ENCODE measurements around the gene COL4A2.

Gene COL4A2

GRCh38 chr13:110322126-110322827 is 15.2 kb downstream of the COL4A2 start:
- DNase-seq (ENCODE audit: low read depth, low spot score): no peak

DNA sequence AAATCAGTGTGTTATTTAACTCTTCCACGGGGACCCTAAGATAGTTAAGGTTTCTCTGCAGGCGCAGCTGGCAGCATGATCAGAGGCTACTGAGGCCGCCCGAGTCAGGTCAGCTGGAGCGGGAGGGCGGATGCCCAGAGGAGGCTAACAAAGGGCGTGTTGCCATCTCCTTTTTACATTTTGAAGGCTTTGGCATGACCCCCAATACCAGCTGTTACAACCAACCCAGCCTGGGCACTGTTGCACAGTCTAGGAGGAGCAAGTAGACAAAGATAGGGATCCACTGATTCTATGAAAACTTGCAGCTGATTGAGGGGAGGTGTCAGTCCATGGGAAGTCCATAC is 15.7 kb downstream of the COL4A2 start:
- DNase-seq (ENCODE audit: low read depth, low spot score): no peak

GRCh38 chr13:110323172-110323891 is 16.2 kb downstream of the COL4A2 start:
- peak; percentile 91 for DNase-seq (ENCODE audit: low read depth, low spot score)

DNA sequence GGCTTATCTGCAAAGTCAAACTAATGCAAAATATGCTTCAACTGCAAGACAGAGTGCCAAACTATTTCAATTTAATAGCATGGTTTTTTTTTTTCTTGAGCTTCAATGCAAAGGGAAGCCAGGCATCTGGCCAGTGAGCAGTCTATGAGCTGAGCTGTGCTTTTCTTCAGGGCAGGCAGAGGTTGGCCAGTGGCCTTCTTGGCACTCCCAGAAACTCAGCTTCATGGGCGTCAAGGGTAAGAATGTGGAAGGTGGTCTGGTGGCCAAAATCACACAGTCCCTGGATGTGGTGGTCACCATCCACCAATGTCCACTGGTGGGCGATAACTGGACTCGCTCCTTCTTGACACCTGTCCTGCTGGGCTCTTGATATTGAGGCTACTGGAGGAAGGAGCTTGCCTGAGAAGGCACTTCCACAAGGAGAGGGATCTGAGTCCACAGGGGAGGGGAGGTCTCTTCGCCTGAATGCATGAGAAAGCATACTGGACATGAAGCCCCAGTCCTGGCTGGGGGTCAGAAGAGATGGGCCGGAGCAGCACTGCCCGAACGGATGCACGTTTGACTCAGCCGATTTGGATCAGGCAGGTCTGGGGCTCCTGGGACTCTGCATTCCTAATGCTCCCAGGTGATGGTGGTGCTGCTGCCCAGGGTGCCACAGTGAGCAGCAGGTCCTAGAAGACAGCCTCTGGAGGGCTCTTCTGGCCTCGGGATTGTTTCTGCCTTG is 17.1 kb downstream of the COL4A2 start:
- no peak for DNase-seq (ENCODE audit: low read depth, low spot score)

- DNase-seq (ENCODE audit: low read depth, low spot score): no peak
Observed at GRCh38 chr13:110326263-110326904, 19.3 kb downstream of the COL4A2 start.

DNA sequence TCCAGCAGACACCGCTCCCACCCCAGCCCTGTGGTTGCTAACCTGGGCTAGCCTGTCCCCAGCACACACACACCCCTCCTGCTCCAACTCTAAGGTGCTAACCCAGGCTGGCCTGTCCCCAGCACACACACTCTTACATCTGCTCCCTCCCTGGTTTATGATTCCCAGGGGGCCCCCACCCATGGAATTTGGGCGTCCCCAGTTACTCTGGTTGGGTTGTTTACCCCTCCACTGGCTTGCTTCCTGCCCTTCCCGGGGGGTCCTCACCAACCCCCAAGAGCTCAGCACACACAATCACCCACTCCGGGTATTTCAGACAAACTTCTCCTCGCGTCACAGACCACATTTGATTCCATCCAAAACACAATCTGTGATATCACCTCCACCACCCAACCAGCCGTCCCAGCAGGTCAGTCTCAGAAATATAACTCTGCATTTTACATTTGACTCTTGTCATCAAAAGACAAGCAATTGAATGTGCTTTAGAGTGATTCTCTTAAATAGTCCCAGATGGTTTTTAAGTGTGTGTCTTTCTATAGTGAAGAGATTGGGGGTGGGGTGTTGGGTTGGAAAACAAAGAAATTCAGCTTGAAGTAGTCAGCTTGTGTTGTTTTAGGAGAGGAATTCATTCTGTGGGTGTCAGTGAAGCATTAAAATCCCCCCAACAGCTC is 20.1 kb downstream of the COL4A2 start:
- DNase-seq (ENCODE audit: low read depth, low spot score): no peak

GRCh38 chr13:110328573-110328972 is 21.5 kb downstream of the COL4A2 start:
- no peak for DNase-seq (ENCODE audit: low read depth, low spot score)

DNA sequence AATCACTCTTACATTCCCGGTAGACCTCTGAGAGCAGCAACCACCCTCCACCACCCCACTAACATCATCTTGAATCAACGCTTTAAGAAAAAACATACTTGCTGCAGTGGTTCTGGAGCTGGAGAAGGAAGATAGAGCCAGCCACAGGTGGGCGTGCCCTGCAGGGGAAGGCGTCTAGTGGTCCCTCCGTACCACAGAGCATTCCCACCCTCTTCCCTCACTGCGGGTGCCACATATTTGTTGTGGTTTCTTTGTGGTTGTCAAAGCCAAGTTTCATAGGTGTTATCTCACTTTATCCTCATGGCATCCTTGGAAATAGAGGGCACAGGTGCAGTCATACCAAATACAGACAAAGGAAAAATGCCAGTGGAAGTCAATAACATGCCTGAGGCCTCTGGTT is 22.2 kb downstream of the COL4A2 start:
- DNase-seq (ENCODE audit: low read depth, low spot score): no peak

DNA sequence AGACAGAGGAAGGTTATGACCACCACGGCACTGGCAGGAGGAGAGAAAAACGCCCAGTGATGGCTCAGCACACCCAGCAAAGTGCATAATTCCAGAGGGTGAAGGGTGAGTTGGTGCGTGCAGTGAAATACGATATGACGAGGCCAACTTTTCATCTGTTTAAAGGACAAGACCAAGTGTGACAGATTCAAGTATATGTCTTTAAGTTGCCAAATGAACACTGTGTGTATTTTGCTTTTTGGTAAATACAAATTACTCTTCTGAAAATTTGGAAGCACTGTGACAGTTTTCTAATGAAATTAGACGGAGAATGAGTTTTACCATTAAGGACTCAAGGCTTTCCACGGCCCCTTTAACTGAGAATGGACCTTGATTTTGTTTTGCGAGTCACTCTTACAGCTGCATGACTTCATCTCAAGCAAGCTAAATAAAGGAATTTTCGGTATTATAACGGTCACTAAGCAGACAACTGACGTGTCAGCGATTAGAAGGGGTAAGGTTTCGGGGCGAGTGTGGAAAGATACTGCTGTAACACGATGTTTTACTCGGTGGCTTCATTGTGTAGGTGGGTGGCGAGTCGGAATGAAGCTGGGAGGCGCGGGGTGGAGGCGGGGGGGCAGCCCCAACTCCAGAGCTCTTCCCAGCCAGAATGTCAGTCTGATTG is 22.8 kb downstream of the COL4A2 start:
- no peak for DNase-seq (ENCODE audit: low read depth, low spot score)

GRCh38 chr13:110330491-110331011 is 23.5 kb downstream of the COL4A2 start:
- DNase-seq (ENCODE audit: low read depth, low spot score): no peak

DNA sequence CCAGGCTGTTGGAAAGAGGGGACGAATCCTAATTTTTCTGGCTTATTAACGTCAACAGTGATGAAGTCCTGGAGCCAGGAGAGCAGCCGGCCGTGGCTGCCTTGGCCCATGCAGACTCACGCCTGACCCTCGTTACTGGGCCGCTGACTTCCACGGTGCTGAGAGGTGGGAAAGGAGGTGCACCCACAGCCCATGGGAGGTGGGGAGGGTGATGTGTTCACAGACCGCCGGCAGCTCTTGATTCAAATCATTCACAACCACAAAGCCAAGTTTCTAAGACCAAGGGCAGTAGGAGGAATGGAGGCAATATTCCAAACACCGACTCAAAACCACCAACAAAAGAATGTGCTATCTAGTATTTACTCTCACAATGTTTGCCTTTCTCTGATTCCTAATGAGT is 24.3 kb downstream of the COL4A2 start:
- DNase-seq (ENCODE audit: low read depth, low spot score): no peak

DNA sequence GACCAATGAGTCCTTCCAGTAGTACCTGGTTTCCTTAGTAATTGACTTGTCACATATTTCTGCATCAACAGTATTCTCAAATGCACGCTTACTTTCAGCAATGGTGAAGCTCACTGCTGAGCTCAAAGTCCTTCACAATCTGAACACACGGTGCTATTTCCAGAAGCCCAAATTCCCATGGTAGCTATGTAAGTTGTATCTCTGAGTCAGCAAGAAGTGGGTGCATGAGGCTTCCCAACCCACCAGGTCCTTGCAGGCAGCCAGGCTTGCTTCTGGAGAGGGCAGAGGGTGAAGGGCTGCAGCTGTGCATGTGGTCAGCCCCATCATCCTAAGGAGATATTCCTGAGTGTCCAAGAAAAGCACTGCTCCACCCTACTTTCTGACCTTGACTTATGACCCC is 25.7 kb downstream of the COL4A2 start:
- DNase-seq (ENCODE audit: low read depth, low spot score): no peak

GRCh38 chr13:110333837-110334236 is 26.8 kb downstream of the COL4A2 start:
- DNase-seq (ENCODE audit: low read depth, low spot score): no peak

GRCh38 chr13:110334256-110334655 is 27.2 kb downstream of the COL4A2 start:
- DNase-seq (ENCODE audit: low read depth, low spot score): no peak

DNA sequence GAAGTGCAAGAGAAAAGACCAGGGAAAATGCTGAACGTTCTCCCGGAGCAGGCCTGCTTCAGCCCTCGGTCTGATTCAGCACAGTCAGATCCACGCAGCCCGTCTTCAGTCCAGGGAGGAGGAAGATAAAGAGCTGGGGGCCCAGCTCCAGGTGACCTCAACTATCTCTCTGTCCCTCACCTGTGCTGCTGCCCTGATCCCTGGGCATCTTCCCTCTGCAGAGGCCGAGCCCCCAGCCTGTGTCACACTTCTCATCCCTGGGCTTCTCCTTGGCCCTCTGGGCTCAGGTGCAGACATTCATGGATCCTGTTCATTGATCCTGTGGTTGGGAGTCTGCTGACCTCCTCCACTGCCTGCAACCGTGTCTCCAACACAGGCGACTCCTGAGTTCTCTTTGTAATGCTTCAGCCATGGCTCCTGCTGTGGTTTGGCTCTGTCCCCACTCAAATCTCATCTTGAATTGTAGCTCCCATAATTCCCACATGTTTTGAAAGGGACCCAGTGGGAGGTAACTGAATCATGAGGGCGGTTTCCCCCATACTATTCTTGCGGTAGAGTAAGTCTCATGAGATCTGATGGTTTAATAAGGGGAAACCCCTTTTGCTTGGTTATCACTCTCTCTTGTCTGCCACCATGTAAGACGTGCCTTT is 27.9 kb downstream of the COL4A2 start:
- no peak for DNase-seq (ENCODE audit: low read depth, low spot score)

DNA sequence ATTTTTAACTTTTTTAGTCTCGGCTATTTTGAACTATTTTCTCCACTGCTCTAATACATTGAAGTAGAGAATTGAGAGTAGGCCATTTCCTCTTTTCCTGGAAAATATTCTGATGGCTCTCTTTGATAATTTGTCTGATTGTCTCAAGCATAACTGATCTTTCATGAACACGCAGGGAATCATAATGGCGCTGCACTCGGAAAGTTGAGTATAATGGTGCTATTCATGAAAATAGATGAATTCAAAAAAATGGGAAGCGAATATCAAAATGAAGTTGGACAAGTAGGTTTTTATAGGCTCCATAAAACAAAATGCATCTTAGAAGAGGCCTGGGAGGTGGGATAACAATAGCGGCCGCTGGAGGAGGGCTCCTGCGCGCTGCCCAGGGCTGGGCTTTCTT is 29.0 kb downstream of the COL4A2 start:
- no peak for DNase-seq (ENCODE audit: low read depth, low spot score)

DNA sequence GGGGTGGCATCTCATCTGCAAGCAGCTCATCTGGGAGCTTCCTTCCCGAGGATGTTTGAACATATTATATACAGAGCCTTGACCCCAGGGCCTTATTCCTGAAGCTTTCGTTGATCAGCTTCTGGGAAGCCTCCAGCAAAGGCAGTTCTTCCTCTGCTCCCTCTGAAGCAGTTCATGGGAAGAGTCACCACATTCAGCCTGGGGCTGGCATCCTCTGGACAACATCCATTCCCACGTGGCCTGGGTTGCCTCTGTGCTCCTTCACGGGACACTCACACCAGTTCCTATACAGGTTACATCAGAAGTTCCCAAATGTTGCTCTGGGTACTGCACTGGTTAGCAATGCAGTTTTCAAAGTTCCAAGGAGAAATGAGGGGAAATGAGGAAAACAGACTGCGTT is 29.6 kb downstream of the COL4A2 start:
- no peak for DNase-seq (ENCODE audit: low read depth, low spot score)

DNA sequence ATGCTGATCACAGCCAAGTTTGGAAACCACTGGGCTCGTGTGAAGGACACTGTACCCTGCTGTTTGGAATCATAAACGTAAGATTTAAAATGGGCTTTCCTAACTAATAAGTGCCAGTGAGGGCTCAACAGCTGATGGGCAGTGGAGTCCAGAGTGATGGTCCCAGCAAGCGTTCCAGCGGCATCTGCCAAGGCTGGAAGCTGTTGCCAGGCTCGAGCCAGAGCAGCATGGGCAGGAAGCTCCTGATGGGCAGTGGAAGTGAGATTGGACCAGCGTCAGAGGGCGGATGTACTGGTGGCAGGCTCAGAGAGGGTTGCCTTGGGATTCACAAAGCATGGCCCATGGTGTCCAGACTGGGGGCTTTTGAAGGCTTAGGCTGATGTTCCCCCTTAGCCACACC is 30.2 kb downstream of the COL4A2 start:
- no peak for DNase-seq (ENCODE audit: low read depth, low spot score)

DNA sequence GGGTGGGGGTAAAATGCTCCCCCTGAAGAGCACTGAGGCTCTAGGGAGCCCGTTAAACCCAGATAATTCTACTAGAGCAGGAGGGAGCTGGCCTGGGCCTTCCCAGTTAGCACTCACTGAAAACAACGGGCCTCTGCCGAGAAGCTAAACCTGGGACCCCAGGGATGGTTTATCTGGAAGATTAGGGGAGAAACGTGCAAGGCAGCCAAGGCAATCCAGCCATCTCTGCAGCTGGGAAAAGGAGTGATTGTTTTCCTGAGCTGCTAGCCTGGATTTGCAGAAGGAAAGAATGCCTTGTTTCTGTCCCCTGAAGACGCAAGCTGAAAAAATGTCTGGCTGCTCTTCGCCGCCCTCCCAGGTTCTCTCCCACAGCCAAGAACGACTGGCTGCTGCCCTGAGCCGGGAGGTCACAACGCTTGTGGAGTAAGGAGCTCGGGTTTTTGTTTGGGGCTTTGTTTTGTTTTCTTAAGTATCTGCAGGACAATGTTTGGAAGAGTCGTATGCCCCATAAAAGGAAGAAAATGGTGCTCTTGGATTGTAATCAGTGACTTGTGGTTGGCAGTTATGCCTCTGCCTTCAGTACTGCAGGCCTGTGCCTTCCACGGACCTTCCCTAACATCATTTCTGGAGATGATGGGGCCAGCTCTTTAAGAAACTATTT is 31.5 kb downstream of the COL4A2 start:
- peak; percentile 85 for DNase-seq (ENCODE audit: low read depth, low spot score)

- no peak for DNase-seq (ENCODE audit: low read depth, low spot score)
Observed at GRCh38 chr13:110339263-110339662, 32.2 kb downstream of the COL4A2 start.

Data from smooth muscle cell of the brain vasculature (primary cell).